ENCODE data around the gene LIAS.
"Not testable (repeated sequence)": the region's sequence is repeated elsewhere in the genome, so short reads cannot be mapped to it uniquely, and the experiment has no call there.

Gene LIAS

DNA sequence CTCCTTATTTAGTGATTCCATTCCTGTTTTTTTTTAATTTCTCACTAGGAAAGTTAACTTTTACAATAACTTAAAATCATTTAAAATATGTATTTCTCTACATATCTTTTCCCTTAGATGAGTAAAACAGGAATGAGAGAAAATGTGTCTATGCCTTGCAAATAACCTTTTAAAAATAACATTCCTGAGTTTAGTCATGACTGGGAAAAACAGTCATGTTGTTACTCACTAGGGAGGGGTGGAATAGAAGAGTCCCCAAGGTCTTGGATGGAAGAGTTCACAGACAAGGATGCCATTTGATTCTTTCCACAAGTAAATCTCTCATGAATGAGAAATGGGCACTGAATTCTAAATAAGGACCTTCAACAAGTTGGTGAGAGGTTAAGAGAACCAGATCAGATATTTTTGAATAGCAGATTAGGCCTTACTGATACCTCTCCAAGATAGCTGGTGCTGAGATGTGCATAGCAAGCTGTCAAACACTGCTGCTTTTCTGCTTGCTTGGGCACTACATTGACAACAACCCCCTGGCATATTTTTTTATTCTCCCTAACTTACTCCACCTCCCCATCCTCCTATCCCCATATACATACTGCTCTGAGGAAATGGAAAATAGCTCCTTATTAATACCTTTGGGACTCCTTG is 43.3 kb downstream of the LIAS start:
- no peak for TF ChIP-seq CTCF (IDR thresholded peaks at IDR 0.05; ENCODE audit: low read depth, low read length)
- peak; percentile 45 for DNase-seq (ENCODE audit: extremely low read depth, low read depth)

DNA sequence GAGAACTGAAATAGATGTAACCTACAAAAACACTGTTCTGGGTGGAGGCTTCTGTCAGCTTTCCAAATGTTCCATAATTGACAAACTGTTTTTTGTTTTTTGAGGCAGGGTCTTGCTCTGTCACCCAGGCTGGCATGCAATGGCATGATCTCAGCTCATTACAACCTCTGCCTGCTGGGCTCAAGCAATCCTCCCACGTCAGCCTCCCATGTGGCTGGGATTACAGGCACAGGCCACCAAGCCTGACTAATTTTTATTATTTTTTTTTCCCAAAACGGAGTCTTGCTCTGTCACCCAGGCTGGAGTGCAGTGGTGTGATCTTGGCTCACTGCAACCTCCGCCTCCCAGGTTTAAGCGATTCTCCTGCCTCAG is 43.8 kb downstream of the LIAS start:
- not testable (repeated sequence) for DNase-seq (ENCODE audit: extremely low read depth, low read depth)

- TF ChIP-seq CTCF (IDR thresholded peaks at IDR 0.05; ENCODE audit: low read depth, low read length): no peak
- DNase-seq (ENCODE audit: extremely low read depth, low read depth): no peak
Observed at GRCh38 chr4:39504538-39504937, 45.7 kb downstream of the LIAS start.

DNA sequence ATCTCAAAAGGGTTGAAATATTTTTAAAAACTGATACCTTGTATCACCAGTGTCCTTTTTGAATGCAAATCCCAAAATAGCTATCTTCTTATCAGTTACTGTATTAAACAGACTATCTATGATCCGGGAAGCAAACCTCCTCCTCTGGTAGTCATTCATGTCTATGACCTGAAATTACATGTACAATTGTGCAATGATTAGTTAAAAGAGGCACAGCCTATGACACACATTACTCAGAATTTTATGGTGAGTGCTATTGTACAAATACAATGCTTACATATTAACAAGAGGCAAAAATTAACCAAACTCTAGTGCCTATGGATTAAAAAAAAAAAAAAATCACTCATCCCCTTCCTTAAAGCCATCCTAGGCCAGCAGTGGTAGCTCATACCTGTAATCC is 46.7 kb downstream of the LIAS start:
- DNase-seq (ENCODE audit: extremely low read depth, low read depth): no peak
- no peak for TF ChIP-seq CTCF (IDR thresholded peaks at IDR 0.05; ENCODE audit: low read depth, low read length)

GRCh38 chr4:39510348-39510929 is 51.6 kb downstream of the LIAS start:
- no peak for DNase-seq (ENCODE audit: extremely low read depth, low read depth)
- no peak for TF ChIP-seq CTCF (IDR thresholded peaks at IDR 0.05; ENCODE audit: low read depth, low read length)

- DNase-seq (ENCODE audit: extremely low read depth, low read depth): not testable (repeated sequence)
Observed at GRCh38 chr4:39514266-39514665, 55.4 kb downstream of the LIAS start.

DNA sequence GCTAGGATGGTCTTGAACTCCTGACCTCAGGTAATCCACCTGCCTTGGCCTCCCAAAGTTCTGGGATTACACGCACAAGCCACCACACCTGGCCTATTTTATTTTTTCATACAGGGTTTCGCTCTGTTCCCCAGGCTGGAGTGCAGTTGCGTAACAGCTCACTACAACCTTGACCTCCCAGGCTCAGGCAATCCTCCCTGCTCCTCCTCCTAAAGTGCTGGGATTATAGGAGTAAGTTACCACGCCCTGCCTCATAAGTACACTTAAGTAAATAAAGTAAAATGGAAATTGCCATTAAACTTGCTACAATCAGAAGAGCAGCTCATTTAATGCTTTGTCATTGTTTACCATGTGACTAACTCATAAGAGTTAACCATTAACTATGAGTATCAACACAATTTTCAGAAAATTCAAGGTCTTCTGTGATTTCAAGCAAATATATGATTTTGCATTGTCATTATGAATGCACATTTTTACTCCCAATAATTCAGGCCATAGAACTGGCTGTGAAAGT is 56.1 kb downstream of the LIAS start:
- no peak for TF ChIP-seq CTCF (IDR thresholded peaks at IDR 0.05; ENCODE audit: low read depth, low read length)
- DNase-seq (ENCODE audit: extremely low read depth, low read depth): no peak

DNA sequence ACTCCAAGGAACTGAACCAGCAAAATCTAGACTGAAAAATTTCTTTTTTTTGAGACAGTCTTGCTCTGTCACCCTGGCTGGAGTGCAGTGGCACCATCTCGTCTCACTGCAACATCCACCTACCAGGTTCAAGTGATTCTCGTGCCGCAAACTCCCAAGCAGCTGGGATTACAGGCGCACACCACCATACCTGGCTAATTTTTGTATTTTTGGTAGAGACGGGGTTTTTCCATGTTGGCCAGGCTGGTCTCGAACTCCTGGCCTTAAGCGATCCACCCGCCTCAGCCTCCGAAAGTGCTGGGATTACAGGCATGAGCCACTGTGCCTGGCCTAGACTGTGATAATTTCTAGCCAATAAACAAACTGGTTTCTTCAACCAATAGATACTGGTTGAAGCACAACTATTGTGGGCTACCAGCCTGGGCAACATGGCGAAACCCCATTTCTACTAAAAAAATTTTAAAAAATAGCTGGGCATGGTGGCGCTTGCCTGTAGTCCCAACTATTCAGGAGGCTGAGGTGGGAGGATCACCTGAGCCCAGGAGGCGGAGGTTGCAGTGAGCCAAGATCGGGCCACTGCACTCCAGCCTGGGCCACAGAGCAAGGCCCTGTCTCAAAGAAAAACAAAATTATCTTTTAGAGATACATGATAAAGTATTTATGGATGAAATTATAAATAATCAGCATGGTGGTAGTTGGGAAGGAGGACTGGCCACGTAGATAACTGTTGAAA is 57.0 kb downstream of the LIAS start:
- not testable (repeated sequence) for DNase-seq (ENCODE audit: extremely low read depth, low read depth)

Measured in AG09319 (cell line).